K562 (cell line): ENCODE measurements around the gene SF3A2. TPM values are rescaled to one million over a fixed set of nuclear protein-coding genes. Genes with fewer than 3 reads are reported as not detected.

Experiments
- ATAC-seq: fragments of 200-7000 bp; cut with Tn5 transposase; 3 replicates; pipeline ENCODE4 v1.9.1; 2020; ENCODE audit warnings: moderate library complexity
- BruUV-seq: library from RNA; stranded (reverse); fragments of 400-500 nt; replicated peaks from 2 replicates; lab custom pipeline; 2021; lab: Mats Ljungman, UMichigan
- CTCF ChIA-PET: fragments of 300-600 bp; formaldehyde crosslinking; extraction: SDS; loops from one replicate; lab custom pipeline; 2021; ENCODE audit warnings: low intra/inter-chr PET ratio; lab: Yijun Ruan, JAX
- POLR2A ChIA-PET: fragments of 300-600, 350-650 bp; sonication (Branson Sonifier 250); formaldehyde crosslinking; extraction: SDS; loops from one replicate; lab custom pipeline; 2021; ENCODE audit warnings: antibody characterized with exemption, inconsistent platforms; lab: Yijun Ruan, JAX
- DNase-seq, 4 experiments: peaks; one replicate each; pipeline versions ENCODE4 v3.0.0 to v3.0.0-alpha.2; 2011 to 2018; ENCODE audit warnings: low spot score in 3 of 4, mixed read lengths in 3 of 4; ENCODE audit errors: extremely low read depth in 1 of 4
- FAIRE-seq: peaks from 2 replicates; lab custom pipeline; 2011; peaks lifted over from hg19 to GRCh38; lab: Jason Lieb, UNC
- H2AFZ ChIP-seq: 2 replicates; pipeline ENCODE4 v1.6.0; 2011; ENCODE audit warnings: low read depth, low read length, control low read depth, inconsistent platforms
- H3K27ac ChIP-seq: fragments of 200-600 bp; 3 replicates; pipeline ENCODE4 v1.8.0; 2011; ENCODE audit warnings: low read depth, mild to moderate bottlenecking, control low read depth, inconsistent platforms, low read length, moderate library complexity, mixed read lengths; ENCODE audit errors: extremely low read depth
- H3K27me3 ChIP-seq, 2 experiments: fragments of 300-600 bp in 1 of 2; 2 replicates in 1 of 2; 3 replicates in 1 of 2; pipeline versions ENCODE4 v1.6.0 to v1.8.0; 2011; ENCODE audit warnings: inconsistent platforms in 2 of 2, low read length in 2 of 2, mild to moderate bottlenecking in 1 of 2, mixed read lengths in 1 of 2, moderate library complexity in 1 of 2; ENCODE audit not compliant: control insufficient read depth in 2 of 2, insufficient read depth in 2 of 2
- H3K36me3 ChIP-seq: fragments of 300-600 bp; 3 replicates; pipeline ENCODE4 v1.8.0; 2011; ENCODE audit warnings: mild to moderate bottlenecking, low read length, inconsistent platforms; ENCODE audit not compliant: control insufficient read depth, insufficient read depth
- H3K4me1 ChIP-seq, 2 experiments: fragments of 200-600 bp in 1 of 2; replicated peaks in 1 of 2; 2 replicates in 1 of 2; 3 replicates in 1 of 2; pipeline versions ENCODE4 v1.5.1 to v1.8.0; 2011; ENCODE audit warnings: inconsistent platforms in 2 of 2, low read length in 2 of 2, mild to moderate bottlenecking in 1 of 2, mixed read lengths in 1 of 2, moderate library complexity in 1 of 2; ENCODE audit not compliant: control insufficient read depth in 2 of 2, insufficient read depth in 2 of 2
- H3K4me2 ChIP-seq: 2 replicates; pipeline ENCODE4 v1.6.1; 2011; ENCODE audit warnings: low read length, control low read depth, inconsistent platforms, mixed read lengths; ENCODE audit not compliant: insufficient read depth
- H3K4me3 ChIP-seq: fragments of 200-600 bp; sonication (generic), shearing (Covaris generic); 2 replicates; pipeline ENCODE4 v1.5.1; 2016; ENCODE audit warnings: control low read depth, inconsistent platforms
- H3K79me2 ChIP-seq: fragments of 200-600 bp; 3 replicates; pipeline ENCODE4 v1.8.0; 2011; ENCODE audit warnings: low read length, inconsistent platforms; ENCODE audit not compliant: control insufficient read depth, insufficient read depth
- H3K9ac ChIP-seq, 2 experiments: 2 replicates each; pipeline versions ENCODE4 v1.6.0 to v1.6.1; 2011; ENCODE audit warnings: low read depth in 2 of 2, low read length in 2 of 2, control low read depth in 1 of 2, inconsistent platforms in 1 of 2, mild to moderate bottlenecking in 1 of 2, mixed read lengths in 1 of 2; ENCODE audit not compliant: insufficient read depth in 1 of 2
- H3K9me1 ChIP-seq: one replicate; pipeline ENCODE4 v1.6.0; 2011; ENCODE audit warnings: inconsistent platforms, mild to moderate bottlenecking, low read length, moderate library complexity; ENCODE audit not compliant: control insufficient read depth, insufficient read depth
- H3K9me3 ChIP-seq: replicated peaks from 2 replicates; pipeline ENCODE4 v1.5.1; 2011; ENCODE audit warnings: low read depth, low read length, inconsistent platforms; ENCODE audit not compliant: control insufficient read depth, insufficient read depth
- H4K20me1 ChIP-seq: replicated peaks from 2 replicates; pipeline ENCODE4 v1.6.1; 2011; ENCODE audit warnings: low read length, inconsistent platforms, mixed read lengths; ENCODE audit not compliant: control insufficient read depth, insufficient read depth
- DMBX1 ChIP-seq: fragments of 250-450 bp; sonication (Bioruptor Pico); IDR thresholded peaks from 2 replicates; pipeline ENCODE4 v1.8.0; 2022; ENCODE audit warnings: inconsistent platforms, mild to moderate bottlenecking, moderate library complexity, borderline replicate concordance
- MEIS2 ChIP-seq: fragments of 450-650 bp; IDR thresholded peaks from 2 replicates; pipeline ENCODE4 v1.6.1; 2014; ENCODE audit warnings: mild to moderate bottlenecking; ENCODE audit not compliant: partially characterized antibody
- ZFP36 ChIP-seq: fragments of 150-350 bp; IDR thresholded peaks from 2 replicates; pipeline ENCODE4 v1.6.1; 2018; ENCODE audit warnings: low read length, low read depth; ENCODE audit not compliant: partially characterized antibody
- ZNF121 ChIP-seq: sonication (generic); formaldehyde crosslinking; conservative IDR thresholded peaks from 2 replicates; pipeline ENCODE4 v1.8.0; 2022; ENCODE audit warnings: missing genetic modification reagents
- ZNF785 ChIP-seq: fragments of 250-450 bp; sonication (Bioruptor Pico); IDR thresholded peaks from 2 replicates; pipeline ENCODE4 v1.4.0; 2020; ENCODE audit warnings: mild to moderate bottlenecking
- WGBS: fragments of 100-300 bp; shearing (Covaris generic); methylation state at CpG from one replicate; pipeline ENCODE4 v1.1.6; 2016; ENCODE audit warnings: low coverage, mixed read lengths; ENCODE audit not compliant: insufficient coverage; ENCODE audit errors: missing lambda C conversion rate; 5-methylcytosine and 5-hydroxymethylcytosine counted together
- in situ Hi-C: fragments of 300-500 bp; cut with MboI; formaldehyde crosslinking; loops from 4 replicates; pipeline ENCODE4 v1.15.0; 2018; ENCODE audit warnings: inconsistent platforms, mixed read lengths
- intact Hi-C: fragments of 100-400 bp; cut with micrococcal nuclease; formaldehyde crosslinking; loops from 2 replicates; pipeline ENCODE4 v1.14.2; 2022
- polyA plus RNA-seq, 8 experiments: library from polyadenylated mRNA; depleted of rRNA in 4 of 8; stranded (reverse) in 5 of 8; unstranded in 3 of 8; fragments of >200 nt; fragmentation: Nextera tagmentation in 2 of 8; fragmentation: Illumina TruSeq in 1 of 8; extraction: Ambion mirVana in 2 of 8; extraction: Trizol in 1 of 8; gene quantifications; 2 replicates each; pipeline versions ENCODE4 v1.2.1 to v1.2.3, GENCODE V29; 2011 to 2014; ENCODE audit warnings: inconsistent platforms in 1 of 8, missing spikeins in 1 of 8
- total RNA-seq, 7 experiments: library from RNA; depleted of rRNA in 6 of 7; stranded (reverse); fragments of >200 nt in 6 of 7; fragmentation: Illumina TruSeq in 2 of 7; extraction: Trizol in 2 of 7; gene quantifications; 2 replicates each; pipeline versions ENCODE4 v1.2.1 to v1.2.3, GENCODE V29; 2011 to 2021; ENCODE audit warnings: low replicate concordance in 1 of 7
- TF ChIP-seq, protein P1 (sequence below): fragments of 250-450 bp; sonication (Bioruptor Pico); IDR thresholded peaks from 2 replicates; pipeline ENCODE4 v1.4.0; 2020; ENCODE audit warnings: mild to moderate bottlenecking, moderate library complexity
- TF ChIP-seq, protein P2 (sequence below): fragments of 250-450 bp; sonication (Bioruptor Pico); IDR thresholded peaks from 2 replicates; pipeline ENCODE4 v1.5.0; 2021
- TF ChIP-seq, protein P3 (sequence below): fragments of 250-450 bp; sonication (Bioruptor Pico); IDR thresholded peaks from 2 replicates; pipeline ENCODE4 v1.8.0; 2021; ENCODE audit warnings: moderate library complexity, mild to moderate bottlenecking, inconsistent platforms

Gene SF3A2
- total and polyA plus RNA-seq, 9 of the 15 experiments (the other 6 are each of a cell fraction or from before 2014, with no cell fraction given) = 0.17 to 194 (median 22.8) TPM

DNA sequence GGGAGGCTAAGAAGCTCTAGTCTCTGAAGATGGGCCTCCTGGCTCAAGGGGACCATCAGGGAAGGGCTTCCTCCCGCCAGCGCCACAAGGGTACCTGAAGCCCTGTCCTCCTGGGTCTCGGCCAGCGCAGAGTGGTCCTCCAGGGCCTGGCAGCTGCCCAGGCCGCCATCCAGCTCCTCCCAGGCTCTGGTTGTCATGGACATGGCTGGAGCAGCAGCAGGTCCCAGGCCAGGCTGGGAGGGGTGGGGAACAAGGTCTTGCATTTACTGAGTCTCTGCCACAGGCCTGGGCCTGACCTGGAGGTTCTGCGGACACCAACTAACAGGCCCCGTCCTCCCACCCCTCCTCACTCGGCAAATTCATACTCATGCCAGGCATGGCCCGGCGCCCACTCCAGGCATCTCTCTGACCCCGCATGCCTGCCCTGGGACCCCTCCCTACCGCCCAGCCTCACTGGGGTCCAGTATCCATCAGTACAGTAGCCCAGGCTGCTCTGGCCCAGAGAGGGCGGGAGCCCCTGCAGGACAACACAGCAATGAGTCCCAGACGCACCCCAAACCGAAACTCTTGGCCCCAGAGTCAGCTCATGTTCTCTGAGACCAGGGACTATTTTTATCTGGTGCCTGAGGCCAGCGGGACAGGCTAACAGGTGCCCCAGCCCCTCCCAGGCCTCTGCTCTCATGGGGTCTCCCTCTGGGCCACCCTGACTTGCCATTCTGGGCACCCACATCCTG lies 18.7 kb downstream of the SF3A2 start:
- Histone ChIP-seq H2AFZ (no peak overlapping the region), H3K36me3 (no peaks in the 10 kb centered on the region), H3K9me1 (no peaks in the 10 kb centered on the region), H3K27me3 (no peaks in the 10 kb centered on the region), H3K9me3 (no peaks in the 10 kb centered on the region), H3K4me3 (no peak overlapping the region), H3K79me2 (no peaks in the 10 kb centered on the region), H3K4me2 (no peak overlapping the region), H3K27ac (no peak overlapping the region), H4K20me1 (no peaks in the 10 kb centered on the region), H3K4me1 (peaks cover 3 to 54% of the 10 kb centered on the region in 2 experiments; a peak in 3 of 5 replicates)
- ATAC-seq (no peak), FAIRE-seq (no peak), DNase-seq (no peak)
- in situ Hi-C loops = no loop called here
- no TSS peak for BruUV-seq
- POLR2A ChIA-PET = interaction anchor here (0.6 to 1.5 kb wide), 6 partner anchors 8 to 22 kb away, joined by 3 to 6 read pairs (median 4); no protein-coding TSS in a partner anchor
- 78% methylated on average over 16 of the region's 16 CpGs for WGBS
- CTCF ChIA-PET = no interaction called here
- intact Hi-C loops = no loop called here
- TF ChIP-seq, protein P1, sequence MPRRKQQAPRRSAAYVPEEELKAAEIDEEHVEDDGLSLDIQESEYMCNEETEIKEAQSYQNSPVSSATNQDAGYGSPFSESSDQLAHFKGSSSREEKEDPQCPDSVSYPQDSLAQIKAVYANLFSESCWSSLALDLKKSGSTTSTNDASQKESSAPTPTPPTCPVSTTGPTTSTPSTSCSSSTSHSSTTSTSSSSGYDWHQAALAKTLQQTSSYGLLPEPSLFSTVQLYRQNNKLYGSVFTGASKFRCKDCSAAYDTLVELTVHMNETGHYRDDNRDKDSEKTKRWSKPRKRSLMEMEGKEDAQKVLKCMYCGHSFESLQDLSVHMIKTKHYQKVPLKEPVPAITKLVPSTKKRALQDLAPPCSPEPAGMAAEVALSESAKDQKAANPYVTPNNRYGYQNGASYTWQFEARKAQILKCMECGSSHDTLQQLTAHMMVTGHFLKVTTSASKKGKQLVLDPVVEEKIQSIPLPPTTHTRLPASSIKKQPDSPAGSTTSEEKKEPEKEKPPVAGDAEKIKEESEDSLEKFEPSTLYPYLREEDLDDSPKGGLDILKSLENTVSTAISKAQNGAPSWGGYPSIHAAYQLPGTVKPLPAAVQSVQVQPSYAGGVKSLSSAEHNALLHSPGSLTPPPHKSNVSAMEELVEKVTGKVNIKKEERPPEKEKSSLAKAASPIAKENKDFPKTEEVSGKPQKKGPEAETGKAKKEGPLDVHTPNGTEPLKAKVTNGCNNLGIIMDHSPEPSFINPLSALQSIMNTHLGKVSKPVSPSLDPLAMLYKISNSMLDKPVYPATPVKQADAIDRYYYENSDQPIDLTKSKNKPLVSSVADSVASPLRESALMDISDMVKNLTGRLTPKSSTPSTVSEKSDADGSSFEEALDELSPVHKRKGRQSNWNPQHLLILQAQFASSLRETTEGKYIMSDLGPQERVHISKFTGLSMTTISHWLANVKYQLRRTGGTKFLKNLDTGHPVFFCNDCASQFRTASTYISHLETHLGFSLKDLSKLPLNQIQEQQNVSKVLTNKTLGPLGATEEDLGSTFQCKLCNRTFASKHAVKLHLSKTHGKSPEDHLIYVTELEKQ = no peak
- TF ChIP-seq, protein P2, sequence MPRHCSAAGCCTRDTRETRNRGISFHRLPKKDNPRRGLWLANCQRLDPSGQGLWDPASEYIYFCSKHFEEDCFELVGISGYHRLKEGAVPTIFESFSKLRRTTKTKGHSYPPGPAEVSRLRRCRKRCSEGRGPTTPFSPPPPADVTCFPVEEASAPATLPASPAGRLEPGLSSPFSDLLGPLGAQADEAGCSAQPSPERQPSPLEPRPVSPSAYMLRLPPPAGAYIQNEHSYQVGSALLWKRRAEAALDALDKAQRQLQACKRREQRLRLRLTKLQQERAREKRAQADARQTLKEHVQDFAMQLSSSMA (CRISPR knock-in tag) = no peak
- TF ChIP-seq MEIS2 (no peak), ZNF785 (CRISPR knock-in tag) (no peak), ZNF121 (no peak), ZFP36 (peak; percentile 12), DMBX1 (no peak)
- TF ChIP-seq, protein P3, sequence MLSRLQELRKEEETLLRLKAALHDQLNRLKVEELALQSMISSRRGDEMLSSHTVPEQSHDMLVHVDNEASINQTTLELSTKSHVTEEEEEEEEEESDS (CRISPR knock-in tag) = no peak
- TF ChIP-seq, all 486 proteins: peak for 1
- peak overlapping the region in 1 of 2 experiments; percentile 35; a peak in 2 of 4 replicates for H3K9ac ChIP-seq
